ENCODE measurements around the gene TUBB6.

TUBB6 gene

GRCh38 chr18:12345491-12346239 lies 37.6 kb downstream of the TUBB6 start:
- no peak for DNase-seq

- DNase-seq = no peak
Observed at GRCh38 chr18:12346240-12346565, 38.2 kb downstream of the TUBB6 start.

GRCh38 chr18:12347895-12348294 lies 39.9 kb downstream of the TUBB6 start:
- no peak for DNase-seq

- DNase-seq = no peak
Observed at GRCh38 chr18:12352188-12352587, 44.1 kb downstream of the TUBB6 start.

- DNase-seq = no peak
Observed at GRCh38 chr18:12359515-12359927, 51.5 kb downstream of the TUBB6 start.

- no peak for DNase-seq
Observed at GRCh38 chr18:12361770-12362378, 53.8 kb downstream of the TUBB6 start.

GRCh38 chr18:12362473-12363174 lies 54.6 kb downstream of the TUBB6 start:
- DNase-seq = no peak

- DNase-seq = no peak
Observed at GRCh38 chr18:12366379-12366778, 58.3 kb downstream of the TUBB6 start.

GRCh38 chr18:12366784-12367183 lies 58.7 kb downstream of the TUBB6 start:
- DNase-seq = no peak

- no peak for DNase-seq
Observed at GRCh38 chr18:12369211-12369610, 61.2 kb downstream of the TUBB6 start.

GRCh38 chr18:12371590-12371989 lies 63.5 kb downstream of the TUBB6 start:
- no peak for DNase-seq

GRCh38 chr18:12372406-12372805 lies 64.4 kb downstream of the TUBB6 start:
- no peak for DNase-seq

GRCh38 chr18:12373116-12373770 lies 65.2 kb downstream of the TUBB6 start:
- DNase-seq = no peak

GRCh38 chr18:12373771-12374116 lies 65.7 kb downstream of the TUBB6 start:
- DNase-seq = no peak

- no peak for DNase-seq
Observed at GRCh38 chr18:12374401-12374800, 66.4 kb downstream of the TUBB6 start.

All from NCI-H2171 treated with DMSO at 0.1 percent for 48 hours (cell line).